ENCODE results near the gene BMAL2. TPM values are rescaled to one million over a fixed set of nuclear protein-coding genes. Genes with fewer than 3 reads are reported as not detected.

BMAL2 gene
- total RNA-seq, 1 experiment from 2014 or later: 43.9 TPM

GRCh38 chr12:27319409-27319808, 13.2 kb upstream of the BMAL2 start:
- in situ Hi-C loops (cut with HindIII; ENCODE audit: low pct_unique_long_range_greater_than_20kb, low sequenced_read_pairs): no loop called here
- intact Hi-C loops (cut with micrococcal nuclease; ENCODE audit: unreplicated experiment): no loop called here
- H3K36me3 ChIP-seq (ENCODE audit: control insufficient read depth, insufficient read depth, low read length): peaks cover 10% of the 10 kb centered on the region
- CTCF ChIA-PET: no interaction called here
- no peak overlapping the region for H3K27ac ChIP-seq (ENCODE audit: low read length)
- DNase-seq (ENCODE audit: low read depth, low spot score): no peak
- BruUV-seq (replicated peaks): no TSS peak
- POLR2A ChIA-PET: no interaction called here
- ATAC-seq: no peak
- H3K4me3 ChIP-seq (ENCODE audit: low read depth in 2 of 2, low read length in 2 of 2): no peak overlapping the region
- H3K4me1 ChIP-seq (ENCODE audit: control insufficient read depth, insufficient read depth, low read length): no peaks in the 10 kb centered on the region
- no peaks in the 10 kb centered on the region for H3K9me3 ChIP-seq (ENCODE audit: control insufficient read depth, insufficient read depth, low read depth, low read length)
- H3K27me3 ChIP-seq (ENCODE audit: control insufficient read depth, insufficient read depth, low read length): no peaks in the 10 kb centered on the region
- TF ChIP-seq CTCF (IDR thresholded peaks at IDR 0.05): no peak
- TF ChIP-seq TCF7L2 (IDR thresholded peaks at IDR 0.05; ENCODE audit: low read depth, low read length): no peak
- no peak for TF ChIP-seq POLR2AphosphoS5 (IDR thresholded peaks at IDR 0.05; ENCODE audit: low read depth, low read length)
- TF ChIP-seq REST (IDR thresholded peaks at IDR 0.05; ENCODE audit: insufficient read depth in 1 of 2, low read depth in 2 of 2, low read length in 1 of 2): no peak
- no peak for TF ChIP-seq SIN3A (IDR thresholded peaks at IDR 0.05; ENCODE audit: borderline replicate concordance, insufficient read depth, low read depth, low read length)

GRCh38 chr12:27319848-27320247, 12.8 kb upstream of the BMAL2 start:
- Histone ChIP-seq H3K4me3 (ENCODE audit: low read depth in 2 of 2, low read length in 2 of 2) (no peak overlapping the region), H3K36me3 (ENCODE audit: control insufficient read depth, insufficient read depth, low read length) (peaks cover 13% of the 10 kb centered on the region), H3K27me3 (ENCODE audit: control insufficient read depth, insufficient read depth, low read length) (no peaks in the 10 kb centered on the region), H3K27ac (ENCODE audit: low read length) (no peak overlapping the region), H3K4me1 (ENCODE audit: control insufficient read depth, insufficient read depth, low read length) (no peaks in the 10 kb centered on the region), H3K9me3 (ENCODE audit: control insufficient read depth, insufficient read depth, low read depth, low read length) (no peaks in the 10 kb centered on the region)
- ATAC-seq (no peak; the same call in 1 of the 2 replicates), DNase-seq (ENCODE audit: low read depth, low spot score) (no peak)
- TF ChIP-seq POLR2AphosphoS5 (IDR thresholded peaks at IDR 0.05; ENCODE audit: low read depth, low read length) (no peak), CTCF (IDR thresholded peaks at IDR 0.05) (no peak), SIN3A (IDR thresholded peaks at IDR 0.05; ENCODE audit: borderline replicate concordance, insufficient read depth, low read depth, low read length) (no peak), TCF7L2 (IDR thresholded peaks at IDR 0.05; ENCODE audit: low read depth, low read length) (no peak), REST (IDR thresholded peaks at IDR 0.05; ENCODE audit: insufficient read depth in 1 of 2, low read depth in 2 of 2, low read length in 1 of 2) (no peak)
- POLR2A ChIA-PET: no interaction called here
- BruUV-seq (replicated peaks): no TSS peak
- intact Hi-C loops (cut with micrococcal nuclease; ENCODE audit: unreplicated experiment) (no loop called here), in situ Hi-C loops (cut with HindIII; ENCODE audit: low pct_unique_long_range_greater_than_20kb, low sequenced_read_pairs) (no loop called here)
- CTCF ChIA-PET: no interaction called here
